Colonic mucosa (tissue), 4 donors: ENCODE data around the gene GPR162. TPM values are rescaled to one million over a fixed set of nuclear protein-coding genes. Genes with fewer than 3 reads are reported as not detected.

Experiments
- DNase-seq: peaks from one replicate; pipeline ENCODE4 v3.0.0-alpha.2; 2020
- H3K27ac ChIP-seq: fragments of 200-600 bp; one replicate; pipeline ENCODE4 v1.8.0; 2021
- H3K27me3 ChIP-seq: fragments of 200-600 bp; one replicate; pipeline ENCODE4 v1.8.0; 2021
- H3K36me3 ChIP-seq: fragments of 200-600 bp; one replicate; pipeline ENCODE4 v1.8.0; 2021
- H3K4me1 ChIP-seq: fragments of 200-600 bp; one replicate; pipeline ENCODE4 v1.8.0; 2021; ENCODE audit warnings: mild to moderate bottlenecking
- H3K4me3 ChIP-seq: fragments of 200-600 bp; one replicate; pipeline ENCODE4 v1.8.0; 2021
- H3K9ac ChIP-seq, 2 donors: one replicate each; pipeline ENCODE4 v1.7.0; 2013; ENCODE audit warnings: control low read depth in 2 of 2, low read depth in 2 of 2, low read length in 2 of 2
- H3K9me3 ChIP-seq: fragments of 200-600 bp; one replicate; pipeline ENCODE4 v1.8.0; 2021
- CTCF ChIP-seq: fragments of 200-600 bp; IDR thresholded peaks from one replicate; pipeline ENCODE4 v1.8.0; 2022; ENCODE audit warnings: antibody characterized with exemption, mild to moderate bottlenecking
- intact Hi-C: fragments of 100-400 bp; cut with DNase I; formaldehyde crosslinking; loops from one replicate; pipeline ENCODE4 v1.14.1; 2022
- total RNA-seq, 2 donors: library from RNA; stranded (reverse); fragmentation: NEBNext Ultra II Directional in 1 of 2; extraction: Animal tissue kit (Norgen Biotek cat#: 25700) in 1 of 2; gene quantifications; one replicate each; pipeline ENCODE4 v1.2.1, GENCODE V29; 2021
- donor health status: healthy.
- donor health status: DM: no; HTN: no; CAD: no.
- donor health status: DM: no; HTN: no; CAD: no.

Gene GPR162
- total RNA-seq, 2 donors from 2014 or later, result 1.9 to 2.7 TPM

- H3K36me3 ChIP-seq, result no peaks in the 10 kb centered on the region
- intact Hi-C loops, result no loop called here
- H3K27me3 ChIP-seq, result no peaks in the 10 kb centered on the region
- DNase-seq, result no peak
- no peak overlapping the region for H3K4me3 ChIP-seq
- no peak for TF ChIP-seq CTCF
- H3K9me3 ChIP-seq, result no peaks in the 10 kb centered on the region
- H3K27ac ChIP-seq, result no peak overlapping the region
- no peak overlapping the region for H3K9ac ChIP-seq
- H3K4me1 ChIP-seq, result no peaks in the 10 kb centered on the region
Observed at GRCh38 chr12:6799147-6799546, 22.5 kb upstream of the GPR162 start.

GRCh38 chr12:6807170-6807569 is 14.5 kb upstream of the GPR162 start:
- H3K9ac ChIP-seq, result no peak overlapping the region
- no peak for DNase-seq
- no peak for TF ChIP-seq CTCF
- H3K36me3 ChIP-seq, result no peaks in the 10 kb centered on the region
- no peaks in the 10 kb centered on the region for H3K27me3 ChIP-seq
- H3K27ac ChIP-seq, result no peak overlapping the region
- H3K4me3 ChIP-seq, result no peak overlapping the region
- H3K4me1 ChIP-seq, result no peaks in the 10 kb centered on the region
- no peaks in the 10 kb centered on the region for H3K9me3 ChIP-seq
- intact Hi-C loops, result no loop called here

GRCh38 chr12:6809056-6809455 is 12.6 kb upstream of the GPR162 start:
- H3K27me3 ChIP-seq, result no peaks in the 10 kb centered on the region
- no peak for TF ChIP-seq CTCF
- no peaks in the 10 kb centered on the region for H3K36me3 ChIP-seq
- DNase-seq, result no peak
- no peak overlapping the region for H3K27ac ChIP-seq
- H3K9ac ChIP-seq, result no peak overlapping the region
- no peaks in the 10 kb centered on the region for H3K9me3 ChIP-seq
- H3K4me3 ChIP-seq, result no peak overlapping the region
- no peaks in the 10 kb centered on the region for H3K4me1 ChIP-seq
- intact Hi-C loops, result no loop called here

GRCh38 chr12:6810758-6811157 is 10.9 kb upstream of the GPR162 start:
- intact Hi-C loops, result no loop called here
- no peak for TF ChIP-seq CTCF
- no peak overlapping the region for H3K9ac ChIP-seq
- H3K36me3 ChIP-seq, result no peaks in the 10 kb centered on the region
- no peaks in the 10 kb centered on the region for H3K9me3 ChIP-seq
- H3K27me3 ChIP-seq, result no peaks in the 10 kb centered on the region
- no peak for DNase-seq
- no peak overlapping the region for H3K4me3 ChIP-seq
- H3K4me1 ChIP-seq, result no peaks in the 10 kb centered on the region
- H3K27ac ChIP-seq, result no peak overlapping the region

GRCh38 chr12:6813363-6813762 is 8.3 kb upstream of the GPR162 start:
- Histone ChIP-seq H3K9me3 (no peaks in the 10 kb centered on the region), H3K36me3 (no peaks in the 10 kb centered on the region), H3K4me3 (no peak overlapping the region), H3K9ac (no peak overlapping the region), H3K4me1 (no peaks in the 10 kb centered on the region), H3K27me3 (no peaks in the 10 kb centered on the region), H3K27ac (no peak overlapping the region)
- intact Hi-C loops, result no loop called here
- no peak for TF ChIP-seq CTCF
- no peak for DNase-seq

- Histone ChIP-seq H3K36me3 (no peaks in the 10 kb centered on the region), H3K4me1 (no peaks in the 10 kb centered on the region), H3K27ac (no peak overlapping the region), H3K27me3 (peaks cover under 1% of the 10 kb centered on the region), H3K4me3 (no peak overlapping the region), H3K9me3 (no peaks in the 10 kb centered on the region), H3K9ac (no peak overlapping the region)
- intact Hi-C loops, result no loop called here
- no peak for TF ChIP-seq CTCF
- no peak for DNase-seq
Observed at GRCh38 chr12:6816598-6816997, 5.0 kb upstream of the GPR162 start.
